Kidney (tissue), 14 donors: ENCODE data around the gene NES. TPM values are rescaled to one million over a fixed set of nuclear protein-coding genes. Genes with fewer than 3 reads are reported as not detected.
"Not testable (repeated sequence)": the region's sequence is repeated elsewhere in the genome, so short reads cannot be mapped to it uniquely, and the experiment has no call there.

Experiments
- DNase-seq, 5 donors: peaks; one replicate each; pipeline ENCODE4 v3.0.0-alpha.2; 2013 to 2020
- FAIRE-seq: peaks from 2 replicates; lab custom pipeline; 2012; peaks lifted over from hg19 to GRCh38; lab: Jason Lieb, UNC
- H3K27ac ChIP-seq, 2 donors: one replicate each; pipeline ENCODE4 v1.7.0; 2013; ENCODE audit warnings: low read depth in 2 of 2, low read length in 2 of 2, inconsistent platforms in 1 of 2
- H3K27me3 ChIP-seq: one replicate; pipeline ENCODE4 v1.7.1; 2013; ENCODE audit warnings: low read length, inconsistent platforms; ENCODE audit not compliant: control insufficient read depth, insufficient read depth
- H3K36me3 ChIP-seq, 3 donors: one replicate each; pipeline versions ENCODE4 v1.7.0 to v1.7.1; 2013; ENCODE audit warnings: low read length in 3 of 3, control low read depth in 1 of 3, inconsistent platforms in 1 of 3; ENCODE audit not compliant: insufficient read depth in 3 of 3, control insufficient read depth in 2 of 3
- H3K4me1 ChIP-seq, 3 donors: one replicate each; pipeline versions ENCODE4 v1.7.0 to v1.7.1; 2013; ENCODE audit warnings: low read length in 3 of 3, inconsistent platforms in 1 of 3, low read depth in 1 of 3; ENCODE audit not compliant: control insufficient read depth in 2 of 3, insufficient read depth in 2 of 3
- H3K4me3 ChIP-seq, 3 donors: one replicate each; pipeline versions ENCODE4 v1.7.0 to v1.8.1; 2013; ENCODE audit warnings: low read length in 3 of 3, control low read depth in 1 of 3, inconsistent platforms in 1 of 3
- H3K9ac ChIP-seq, 3 donors: one replicate each; pipeline versions ENCODE4 v1.7.0 to v1.7.1; 2013; ENCODE audit warnings: low read length in 3 of 3, control low read depth in 1 of 3, inconsistent platforms in 1 of 3
- H3K9me3 ChIP-seq, 3 donors: one replicate each; pipeline versions ENCODE4 v1.7.0 to v1.7.1; 2013; ENCODE audit warnings: low read length in 3 of 3, control low read depth in 1 of 3, inconsistent platforms in 1 of 3; ENCODE audit not compliant: control insufficient read depth in 2 of 3, insufficient read depth in 1 of 3
- CTCF ChIP-seq: IDR thresholded peaks from 3 replicates; pipeline ENCODE4 v1.5.1; 2012; ENCODE audit warnings: mild to moderate bottlenecking, moderate library complexity, borderline replicate concordance; ENCODE audit not compliant: insufficient read depth; ENCODE audit errors: extremely low read depth
- intact Hi-C: fragments of 100-400 bp; cut with DNase I; formaldehyde crosslinking; loops from one replicate; pipeline ENCODE4 v1.11.1; 2022
- polyA plus RNA-seq: library from polyadenylated mRNA; stranded (reverse); fragments of 350-450 nt; fragmentation: Illumina TruSeq; extraction: RNeasy Lipid Tissue Mini Kit (QIAGEN cat#74804); gene quantifications from one replicate; pipeline ENCODE4 v1.2.3, GENCODE V29; 2014; ENCODE audit warnings: low read depth, low replicate concordance; ENCODE audit not compliant: insufficient read depth
- total RNA-seq: library from RNA; stranded (reverse); fragmentation: NEBNext Ultra II Directional; extraction: Animal tissue kit (Norgen Biotek cat#: 25700); gene quantifications from one replicate; pipeline ENCODE4 v1.2.1, GENCODE V29; 2021
- donor health status: control.
- donor health status: control.
- donor health status: control.
- donor health status: control.
- donor health status: control.
- donor health status: DM: yes; HTN: yes; CAD: no.
- donor health status: Normal renal cell carcinoma (clear cell type).

Gene NES
- total and polyA plus RNA-seq, 2 donors from 2014 or later, result 44.3 to 50.7 TPM

DNA sequence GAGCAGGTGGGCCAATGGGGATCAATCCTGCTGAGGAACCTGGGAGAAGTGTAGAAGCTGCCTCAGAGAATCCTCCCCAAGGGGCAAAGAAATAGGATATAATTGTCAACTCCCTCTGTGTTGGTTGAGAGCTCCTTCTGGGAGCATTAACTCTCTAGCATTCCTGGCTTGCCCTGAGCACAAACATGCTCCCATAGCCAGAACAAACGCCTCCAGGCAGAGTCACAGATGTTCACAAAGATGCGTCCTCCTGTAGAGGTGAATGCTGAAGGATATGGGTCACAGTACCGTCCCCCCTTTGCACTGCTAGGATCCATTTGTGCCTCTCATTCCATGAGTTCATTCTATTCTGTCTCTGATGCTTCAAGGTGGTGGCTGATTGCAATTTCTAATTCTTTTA lies 44.9 kb downstream of the NES start:
- TF ChIP-seq CTCF, result no peak
- FAIRE-seq, result no peak

GRCh38 chr1:156631152-156631551 lies 46.1 kb downstream of the NES start:
- H3K4me1 ChIP-seq, H3K9me3 ChIP-seq, H3K4me3 ChIP-seq, DNase-seq, H3K9ac ChIP-seq, intact Hi-C loops, H3K27ac ChIP-seq, FAIRE-seq, H3K27me3 ChIP-seq, H3K36me3 ChIP-seq: not testable (repeated sequence)

More for the DNA sequence above, 44.9 kb downstream of the NES start:
- DNase-seq, result no peak
- Histone ChIP-seq H3K27ac (no peak overlapping the region), H3K27me3 (peaks cover 3% of the 10 kb centered on the region), H3K4me1 (no peaks in the 10 kb centered on the region), H3K4me3 (no peak overlapping the region), H3K36me3 (no peaks in the 10 kb centered on the region), H3K9ac (no peak overlapping the region), H3K9me3 (no peaks in the 10 kb centered on the region)
- intact Hi-C loops, result no loop called here

- Histone ChIP-seq H3K9me3 (no peaks in the 10 kb centered on the region), H3K27ac (no peak overlapping the region), H3K9ac (no peak overlapping the region), H3K36me3 (no peaks in the 10 kb centered on the region), H3K27me3 (peaks cover 10% of the 10 kb centered on the region), H3K4me3 (no peak overlapping the region), H3K4me1 (peaks cover 0 to 3% (median 0%) of the 10 kb centered on the region in 3 donors)
- DNase-seq (no peak), FAIRE-seq (no peak)
- no peak for TF ChIP-seq CTCF
- intact Hi-C loops, result no loop called here
Measured at GRCh38 chr1:156629823-156630449, 47.3 kb downstream of the NES start.

GRCh38 chr1:156627313-156627880 lies 49.8 kb downstream of the NES start:
- peaks cover 15% of the 10 kb centered on the region for H3K27me3 ChIP-seq
- intact Hi-C loops, result no loop called here

More at GRCh38 chr1:156627313-156627880, 49.8 kb downstream of the NES start:
- H3K36me3 ChIP-seq, result no peaks in the 10 kb centered on the region
- no peak overlapping the region for H3K4me3 ChIP-seq
- DNase-seq, result peak in 3 of 5 donors; percentile 48 to 60 (median 59)
- TF ChIP-seq CTCF, result peak; percentile 42
- H3K4me1 ChIP-seq, result peaks cover 0 to 15% (median 0%) of the 10 kb centered on the region in 3 donors
- no peak overlapping the region for H3K9ac ChIP-seq
- no peak overlapping the region for H3K27ac ChIP-seq
- no peaks in the 10 kb centered on the region for H3K9me3 ChIP-seq
- no peak for FAIRE-seq
